Measurements from ENCODE around the gene COL23A1. TPM values are rescaled to one million over a fixed set of nuclear protein-coding genes. Genes with fewer than 3 reads are reported as not detected.

Gene COL23A1
- total RNA-seq, 4 donors from 2014 or later = 7.9 to 20.4 (median 12.0) TPM

GRCh38 chr5:178218827-178219226, 371.4 kb downstream of the COL23A1 start:
- Histone ChIP-seq H3K27ac (no peak overlapping the region), H3K4me1 (peaks cover 0 to 11% (median 0%) of the 10 kb centered on the region in 4 donors), H3K9me3 (no peaks in the 10 kb centered on the region), H3K36me3 (peaks cover 0 to 97% (median 11%) of the 10 kb centered on the region in 3 donors), H3K4me3 (no peak overlapping the region), H3K27me3 (no peaks in the 10 kb centered on the region)
- WGBS, 2 donors = 70 to 81% methylated on average over 3 of the region's 3 CpGs
- no peak for TF ChIP-seq CTCF (IDR thresholded peaks at IDR 0.05)
- no peak for TF ChIP-seq POLR2A (IDR thresholded peaks at IDR 0.05)
- no peak for TF ChIP-seq EP300 (IDR thresholded peaks at IDR 0.05)
- no peak for DNase-seq (ENCODE audit: low spot score in 2 of 2)

GRCh38 chr5:178218237-178218776, 371.9 kb downstream of the COL23A1 start:
- Histone ChIP-seq H3K36me3 (peaks cover 0 to 97% (median 11%) of the 10 kb centered on the region in 3 donors), H3K4me1 (peaks cover 0 to 8% (median 0%) of the 10 kb centered on the region in 4 donors), H3K9me3 (no peaks in the 10 kb centered on the region), H3K27me3 (no peaks in the 10 kb centered on the region), H3K4me3 (no peak overlapping the region), H3K27ac (no peak overlapping the region)
- 79 to 87% methylated on average over 5 of the region's 5 CpGs for WGBS, 2 donors
- TF ChIP-seq CTCF (IDR thresholded peaks at IDR 0.05) = no peak
- no peak for DNase-seq (ENCODE audit: low spot score in 2 of 2)

- 92% methylated on average over 3 of the region's 3 CpGs for WGBS, 2 donors
- no peaks in the 10 kb centered on the region for H3K9me3 ChIP-seq
- DNase-seq (ENCODE audit: low spot score in 2 of 2) = no peak
- no peak overlapping the region for H3K4me3 ChIP-seq
- H3K4me1 ChIP-seq = peaks cover 0 to 6% (median 0%) of the 10 kb centered on the region in 4 donors
- H3K27ac ChIP-seq = no peak overlapping the region
- H3K36me3 ChIP-seq = peaks cover 0 to 97% (median 10%) of the 10 kb centered on the region in 3 donors
- no peaks in the 10 kb centered on the region for H3K27me3 ChIP-seq
- no peak for TF ChIP-seq EP300 (IDR thresholded peaks at IDR 0.05)
- no peak for TF ChIP-seq CTCF (IDR thresholded peaks at IDR 0.05)
- TF ChIP-seq POLR2A (IDR thresholded peaks at IDR 0.05) = no peak
Observed at GRCh38 chr5:178216779-178217178, 373.4 kb downstream of the COL23A1 start.

- Histone ChIP-seq H3K4me3 (no peak overlapping the region), H3K27me3 (no peaks in the 10 kb centered on the region), H3K27ac (no peak overlapping the region), H3K36me3 (peaks cover 0 to 97% (median 8%) of the 10 kb centered on the region in 3 donors), H3K4me1 (peaks cover 0 to 6% (median 0%) of the 10 kb centered on the region in 4 donors), H3K9me3 (no peaks in the 10 kb centered on the region)
- 88 to 89% methylated on average over 5 of the region's 5 CpGs for WGBS, 2 donors
- no peak for TF ChIP-seq EP300 (IDR thresholded peaks at IDR 0.05)
- TF ChIP-seq CTCF (IDR thresholded peaks at IDR 0.05) = no peak
- no peak for TF ChIP-seq POLR2A (IDR thresholded peaks at IDR 0.05)
- no peak for DNase-seq (ENCODE audit: low spot score in 2 of 2)
Observed at GRCh38 chr5:178216088-178216534, 374.1 kb downstream of the COL23A1 start.

- no peak for DNase-seq (ENCODE audit: low spot score in 2 of 2)
- Histone ChIP-seq H3K27ac (peak overlapping the region in 1 of 4 donors; percentile 31), H3K36me3 (peaks cover 0 to 97% (median 13%) of the 10 kb centered on the region in 3 donors), H3K9me3 (no peaks in the 10 kb centered on the region), H3K27me3 (no peaks in the 10 kb centered on the region), H3K4me3 (no peak overlapping the region), H3K4me1 (peaks cover 0 to 6% (median 0%) of the 10 kb centered on the region in 4 donors)
- WGBS, 2 donors = 82 to 84% methylated on average over 11 to 13 of the region's 13 CpGs
- TF ChIP-seq EP300 (IDR thresholded peaks at IDR 0.05) (no peak), POLR2A (IDR thresholded peaks at IDR 0.05) (no peak), CTCF (IDR thresholded peaks at IDR 0.05) (no peak)
Observed at GRCh38 chr5:178215280-178216002, 374.8 kb downstream of the COL23A1 start.

Measured in tibial nerve (tissue), 4 donors.